Cardiac muscle cell (in vitro differentiated cells and primary cell): ENCODE data around the gene CASKIN1. TPM values are rescaled to one million over a fixed set of nuclear protein-coding genes. Genes with fewer than 3 reads are reported as not detected.

Source experiments
- DNase-seq, 2 donors: peaks; one replicate each; pipeline versions ENCODE4 v3.0.0 to v3.0.0-alpha.2; 2010 to 2017; ENCODE audit warnings: low read depth in 1 of 2, low spot score in 1 of 2
- H3K27ac ChIP-seq: fragments of 200-600 bp; sonication (generic); 2 replicates; pipeline ENCODE4 v1.5.1; 2016
- H3K27me3 ChIP-seq: fragments of 200-600 bp; sonication (generic); 2 replicates; pipeline ENCODE4 v1.6.0; 2016; ENCODE audit warnings: control low read depth
- H3K36me3 ChIP-seq: fragments of 200-600 bp; sonication (generic); 2 replicates; pipeline ENCODE4 v1.5.1; 2016; ENCODE audit warnings: control low read depth
- H3K4me1 ChIP-seq: fragments of 200-600 bp; sonication (generic); 2 replicates; pipeline ENCODE4 v1.8.1; 2017; ENCODE audit warnings: low read depth, mild to moderate bottlenecking, mixed run types
- H3K4me3 ChIP-seq: fragments of 200-600 bp; sonication (generic); 2 replicates; pipeline ENCODE4 v1.5.1; 2016; ENCODE audit warnings: mild to moderate bottlenecking
- H3K9me3 ChIP-seq: fragments of 200-600 bp; sonication (generic); 2 replicates; pipeline ENCODE4 v1.5.1; 2017; ENCODE audit warnings: low read depth, mild to moderate bottlenecking, control low read depth
- polyA plus RNA-seq: library from polyadenylated mRNA; unstranded; fragments of >200 nt; fragmentation: Nextera tagmentation; extraction: Ambion mirVana; gene quantifications from 2 replicates; pipeline ENCODE4 v1.2.1, GENCODE V29; 2016
- total RNA-seq: library from RNA; depleted of rRNA; stranded (reverse); fragments of >200 nt; gene quantifications from 2 replicates; pipeline ENCODE4 v1.2.3, GENCODE V29; 2016
- TF ChIP-seq, protein P1 (sequence below): IDR thresholded peaks from 2 replicates; pipeline ENCODE4 v1.5.1; 2012; ENCODE audit warnings: low read depth, mild to moderate bottlenecking, low read length

Gene CASKIN1
- total and polyA plus RNA-seq, 2 experiments from 2014 or later: 14.3 to 15.5 TPM

DNA sequence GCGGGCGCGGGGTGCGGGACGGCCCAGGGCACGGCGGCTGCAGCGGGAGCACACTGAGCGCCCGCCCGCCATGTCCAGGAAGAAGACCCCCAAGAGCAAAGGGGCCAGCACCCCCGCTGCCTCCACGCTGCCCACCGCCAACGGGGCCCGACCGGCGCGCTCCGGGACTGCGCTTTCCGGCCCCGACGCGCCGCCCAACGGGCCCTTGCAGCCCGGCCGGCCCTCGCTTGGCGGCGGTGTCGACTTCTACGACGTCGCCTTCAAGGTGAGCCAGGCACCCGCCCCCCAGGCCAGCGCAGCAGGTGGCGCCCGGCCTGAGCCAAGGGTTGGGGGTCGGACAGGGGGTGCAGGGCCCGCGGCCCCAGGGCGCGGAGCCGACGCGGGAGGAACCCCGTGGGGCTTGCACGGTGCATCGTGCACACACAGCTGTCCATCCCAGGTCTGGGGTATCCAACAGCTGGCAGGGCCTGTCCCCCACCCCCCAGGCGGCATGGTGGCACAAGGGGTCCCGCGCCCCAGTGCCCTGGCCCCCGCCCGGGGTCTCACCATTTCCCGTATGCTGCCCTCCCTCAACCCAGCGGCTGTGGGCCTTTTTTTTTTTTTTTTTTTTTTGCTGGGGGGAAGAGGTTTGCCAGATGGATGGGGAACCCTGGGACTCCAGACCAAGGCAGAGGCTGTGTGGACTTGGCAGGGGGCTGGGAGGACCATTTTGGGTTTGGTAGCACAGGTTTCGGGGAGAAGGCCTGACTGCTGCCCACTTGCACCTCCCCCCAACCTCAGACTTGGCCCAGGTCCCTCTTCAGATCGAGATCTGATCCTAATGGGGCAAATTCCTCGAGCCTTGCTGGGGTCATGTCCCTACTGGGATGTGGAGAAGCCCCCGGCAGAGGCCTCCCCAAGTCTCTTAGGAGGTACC lies 47.4 kb downstream of the CASKIN1 start:
- H3K27ac ChIP-seq: no peak overlapping the region
- H3K36me3 ChIP-seq: no peaks in the 10 kb centered on the region
- no peak for DNase-seq
- peak overlapping the region; percentile 40 for H3K4me3 ChIP-seq
- peaks cover 17% of the 10 kb centered on the region for H3K4me1 ChIP-seq
- TF ChIP-seq, protein P1, sequence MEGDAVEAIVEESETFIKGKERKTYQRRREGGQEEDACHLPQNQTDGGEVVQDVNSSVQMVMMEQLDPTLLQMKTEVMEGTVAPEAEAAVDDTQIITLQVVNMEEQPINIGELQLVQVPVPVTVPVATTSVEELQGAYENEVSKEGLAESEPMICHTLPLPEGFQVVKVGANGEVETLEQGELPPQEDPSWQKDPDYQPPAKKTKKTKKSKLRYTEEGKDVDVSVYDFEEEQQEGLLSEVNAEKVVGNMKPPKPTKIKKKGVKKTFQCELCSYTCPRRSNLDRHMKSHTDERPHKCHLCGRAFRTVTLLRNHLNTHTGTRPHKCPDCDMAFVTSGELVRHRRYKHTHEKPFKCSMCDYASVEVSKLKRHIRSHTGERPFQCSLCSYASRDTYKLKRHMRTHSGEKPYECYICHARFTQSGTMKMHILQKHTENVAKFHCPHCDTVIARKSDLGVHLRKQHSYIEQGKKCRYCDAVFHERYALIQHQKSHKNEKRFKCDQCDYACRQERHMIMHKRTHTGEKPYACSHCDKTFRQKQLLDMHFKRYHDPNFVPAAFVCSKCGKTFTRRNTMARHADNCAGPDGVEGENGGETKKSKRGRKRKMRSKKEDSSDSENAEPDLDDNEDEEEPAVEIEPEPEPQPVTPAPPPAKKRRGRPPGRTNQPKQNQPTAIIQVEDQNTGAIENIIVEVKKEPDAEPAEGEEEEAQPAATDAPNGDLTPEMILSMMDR: no peak
- H3K9me3 ChIP-seq: no peaks in the 10 kb centered on the region
- H3K27me3 ChIP-seq: no peaks in the 10 kb centered on the region

- Histone ChIP-seq H3K36me3 (no peaks in the 10 kb centered on the region), H3K27me3 (no peaks in the 10 kb centered on the region), H3K27ac (no peak within 1 kb of the TSS), H3K4me3 (peak within 1 kb of the TSS; percentile 40), H3K9me3 (no peaks in the 10 kb centered on the region), H3K4me1 (peaks cover 11% of the 10 kb centered on the region)
- peak; percentile 67 to 81 for DNase-seq
- TF ChIP-seq, protein P1: no peak
Observed at GRCh38 chr16:2147981-2148671, 48.3 kb downstream of the CASKIN1 start, which contains the start of gene RAB26. Gene RAB26 (plus strand): TSS chr16:2148625. CDS start chr16:2148784, 159 bp downstream.

DNA sequence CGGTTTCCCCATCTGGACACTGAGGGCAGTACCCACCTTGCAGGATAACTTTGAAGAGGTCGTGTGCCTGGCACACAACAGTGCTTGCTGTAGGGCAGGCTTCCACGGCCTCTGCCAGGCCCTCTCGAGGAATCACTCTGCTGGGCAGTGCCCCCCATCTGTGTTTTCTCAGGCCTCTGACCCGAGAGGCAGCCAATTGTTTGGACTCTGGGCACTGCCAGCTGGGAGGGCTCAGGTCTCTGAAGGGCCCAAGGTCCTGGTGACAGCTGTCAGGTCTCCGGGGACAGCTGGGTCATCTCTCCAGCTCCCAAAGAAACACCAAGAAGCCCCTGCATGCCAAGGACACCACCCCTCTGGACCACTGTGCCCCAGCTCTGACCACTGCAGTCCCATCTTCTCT lies 49.0 kb downstream of the CASKIN1 start:
- Histone ChIP-seq H3K4me1 (peaks cover 4% of the 10 kb centered on the region), H3K9me3 (no peaks in the 10 kb centered on the region), H3K27ac (no peak overlapping the region), H3K36me3 (no peaks in the 10 kb centered on the region), H3K27me3 (no peaks in the 10 kb centered on the region), H3K4me3 (no peak overlapping the region)
- TF ChIP-seq, protein P1: no peak
- DNase-seq: no peak

- TF ChIP-seq, protein P1: no peak
- no peaks in the 10 kb centered on the region for H3K27me3 ChIP-seq
- H3K4me1 ChIP-seq: peaks cover 3% of the 10 kb centered on the region
- no peak overlapping the region for H3K27ac ChIP-seq
- no peak for DNase-seq
- H3K4me3 ChIP-seq: no peak overlapping the region
- H3K9me3 ChIP-seq: no peaks in the 10 kb centered on the region
- no peaks in the 10 kb centered on the region for H3K36me3 ChIP-seq
Observed at GRCh38 chr16:2145843-2146242, 50.6 kb downstream of the CASKIN1 start.

- Histone ChIP-seq H3K4me1 (no peaks in the 10 kb centered on the region), H3K4me3 (no peak overlapping the region), H3K27ac (no peak overlapping the region), H3K27me3 (no peaks in the 10 kb centered on the region), H3K9me3 (no peaks in the 10 kb centered on the region), H3K36me3 (no peaks in the 10 kb centered on the region)
- DNase-seq: no peak
- TF ChIP-seq, protein P1: no peak
Observed at GRCh38 chr16:2143878-2144485, 52.4 kb downstream of the CASKIN1 start.
